GM12875 (cell line): ENCODE measurements around the gene SMARCA4.

Source experiments
- H3K4me3 ChIP-seq: one replicate; pipeline ENCODE4 v1.5.1; 2011; ENCODE audit warnings: low read depth, low read length, control low read depth
- CTCF ChIP-seq: IDR thresholded peaks from 2 replicates; pipeline ENCODE4 v1.5.1; 2011; ENCODE audit warnings: low read depth, mild to moderate bottlenecking, control low read depth, inconsistent platforms, low read length, moderate library complexity, borderline replicate concordance; ENCODE audit not compliant: insufficient read depth

Gene SMARCA4

GRCh38 chr19:11020982-11021759 lies 60.3 kb downstream of the SMARCA4 start:
- H3K4me3 ChIP-seq, result no peak overlapping the region
- TF ChIP-seq CTCF, result no peak

GRCh38 chr19:11021760-11022144 lies 60.9 kb downstream of the SMARCA4 start:
- H3K4me3 ChIP-seq, result no peak overlapping the region
- no peak for TF ChIP-seq CTCF

- H3K4me3 ChIP-seq, result no peak overlapping the region
- no peak for TF ChIP-seq CTCF
Observed at GRCh38 chr19:11023016-11023415, 62.2 kb downstream of the SMARCA4 start.

- TF ChIP-seq CTCF, result no peak
- no peak overlapping the region for H3K4me3 ChIP-seq
Observed at GRCh38 chr19:11023710-11024109, 62.9 kb downstream of the SMARCA4 start.

GRCh38 chr19:11024259-11024658 lies 63.4 kb downstream of the SMARCA4 start:
- H3K4me3 ChIP-seq, result no peak overlapping the region
- no peak for TF ChIP-seq CTCF

GRCh38 chr19:11025006-11025405 lies 64.2 kb downstream of the SMARCA4 start:
- no peak overlapping the region for H3K4me3 ChIP-seq
- no peak for TF ChIP-seq CTCF

- no peak overlapping the region for H3K4me3 ChIP-seq
- TF ChIP-seq CTCF, result no peak
Observed at GRCh38 chr19:11025445-11025844, 64.6 kb downstream of the SMARCA4 start.
